Dermis blood vessel endothelial cell (primary cell): Measurements from ENCODE around the gene UHRF1. TPM values are rescaled to one million over a fixed set of nuclear protein-coding genes. Genes with fewer than 3 reads are reported as not detected.
"Not testable (repeated sequence)": the region's sequence is repeated elsewhere in the genome, so short reads cannot be mapped to it uniquely, and the experiment has no call there.

Experiments used
- DNase-seq: peaks from one replicate; pipeline ENCODE4 v3.0.0; 2010
- total RNA-seq: library from RNA; depleted of rRNA; stranded (reverse); fragments of >200 nt; gene quantifications from 2 replicates; pipeline ENCODE4 v1.2.3, GENCODE V29; 2014

UHRF1 gene
- total RNA-seq, 1 donor from 2014 or later = 22.0 TPM

GRCh38 chr19:4972509-4973230, 63.4 kb downstream of the UHRF1 start:
- peak; percentile 57 for DNase-seq

GRCh38 chr19:4974880-4975469, 65.7 kb downstream of the UHRF1 start:
- no peak for DNase-seq

- not testable (repeated sequence) for DNase-seq
These were observed 66.3 kb downstream of the UHRF1 start for GRCh38 chr19:4975601-4976000.

- peak; percentile 54 for DNase-seq
These were observed 67.3 kb downstream of the UHRF1 start for GRCh38 chr19:4976401-4977298.

- DNase-seq = no peak
These were observed 68.2 kb downstream of the UHRF1 start for GRCh38 chr19:4977299-4978174.

GRCh38 chr19:4979211-4979807, 70.0 kb downstream of the UHRF1 start:
- no peak for DNase-seq

GRCh38 chr19:4980067-4980466, 70.8 kb downstream of the UHRF1 start:
- no peak for DNase-seq

- DNase-seq = no peak
These were observed 71.8 kb downstream of the UHRF1 start for GRCh38 chr19:4980838-4981680.

GRCh38 chr19:4981681-4981958, 72.3 kb downstream of the UHRF1 start:
- no peak for DNase-seq

- peak; percentile 66 for DNase-seq
These were observed 74.2 kb downstream of the UHRF1 start for GRCh38 chr19:4983346-4984105.

- no peak for DNase-seq
These were observed 74.7 kb downstream of the UHRF1 start for GRCh38 chr19:4984106-4984380.

GRCh38 chr19:4984438-4984990, 75.2 kb downstream of the UHRF1 start:
- no peak for DNase-seq

- no peak for DNase-seq
These were observed 76.3 kb downstream of the UHRF1 start for GRCh38 chr19:4985551-4985991.

- DNase-seq = no peak
These were observed 76.8 kb downstream of the UHRF1 start for GRCh38 chr19:4986056-4986455.

- no peak for DNase-seq
These were observed 77.2 kb downstream of the UHRF1 start for GRCh38 chr19:4986471-4986891.

GRCh38 chr19:4987256-4987655, 78.0 kb downstream of the UHRF1 start:
- no peak for DNase-seq

- no peak for DNase-seq
These were observed 78.5 kb downstream of the UHRF1 start for GRCh38 chr19:4987692-4988370.

- DNase-seq = peak; percentile 38
These were observed 79.5 kb downstream of the UHRF1 start for GRCh38 chr19:4988770-4989251.

GRCh38 chr19:4990306-4990705, 81.0 kb downstream of the UHRF1 start:
- DNase-seq = no peak

GRCh38 chr19:4991538-4991937, 82.2 kb downstream of the UHRF1 start:
- DNase-seq = no peak
